HEK293T (cell line): ENCODE results near the gene TUSC2.

ENCODE experiments used
- ARNT ChIP-seq: fragments of 450-650 bp; IDR thresholded peaks from 2 replicates; pipeline ENCODE4 v1.6.1; 2017; ENCODE audit warnings: mild to moderate bottlenecking
- BHLHE40 ChIP-seq: fragments of 450-650 bp; IDR thresholded peaks from 2 replicates; pipeline ENCODE4 v1.6.1; 2016; ENCODE audit warnings: mild to moderate bottlenecking, moderate library complexity, borderline replicate concordance
- CTBP1 ChIP-seq: fragments of 450-650 bp; IDR thresholded peaks from 2 replicates; pipeline ENCODE4 v1.6.1; 2016; ENCODE audit warnings: borderline replicate concordance
- ELF4 ChIP-seq: fragments of 450-650 bp; IDR thresholded peaks from 2 replicates; pipeline ENCODE4 v1.6.1; 2017; ENCODE audit warnings: antibody characterized with exemption
- FOXK2 ChIP-seq: fragments of 450-650 bp; IDR thresholded peaks from 2 replicates; pipeline ENCODE4 v1.6.1; 2016; ENCODE audit warnings: mild to moderate bottlenecking
- LEF1 ChIP-seq: fragments of 450-650 bp; IDR thresholded peaks from 2 replicates; pipeline ENCODE4 v1.6.1; 2017; ENCODE audit warnings: mild to moderate bottlenecking, borderline replicate concordance
- NFRKB ChIP-seq: fragments of 450-650 bp; IDR thresholded peaks from 2 replicates; pipeline ENCODE4 v1.6.1; 2016; ENCODE audit warnings: mild to moderate bottlenecking, moderate library complexity
- SP1 ChIP-seq: fragments of 450-650 bp; IDR thresholded peaks from 2 replicates; pipeline ENCODE4 v1.6.1; 2017
- TF ChIP-seq, protein P1 (sequence below): fragments of 450-650 bp; IDR thresholded peaks from 2 replicates; pipeline ENCODE4 v1.6.1; 2016

- no peak for TF ChIP-seq SP1
- no peak for TF ChIP-seq NFRKB
- TF ChIP-seq BHLHE40: no peak
- TF ChIP-seq, protein P1, sequence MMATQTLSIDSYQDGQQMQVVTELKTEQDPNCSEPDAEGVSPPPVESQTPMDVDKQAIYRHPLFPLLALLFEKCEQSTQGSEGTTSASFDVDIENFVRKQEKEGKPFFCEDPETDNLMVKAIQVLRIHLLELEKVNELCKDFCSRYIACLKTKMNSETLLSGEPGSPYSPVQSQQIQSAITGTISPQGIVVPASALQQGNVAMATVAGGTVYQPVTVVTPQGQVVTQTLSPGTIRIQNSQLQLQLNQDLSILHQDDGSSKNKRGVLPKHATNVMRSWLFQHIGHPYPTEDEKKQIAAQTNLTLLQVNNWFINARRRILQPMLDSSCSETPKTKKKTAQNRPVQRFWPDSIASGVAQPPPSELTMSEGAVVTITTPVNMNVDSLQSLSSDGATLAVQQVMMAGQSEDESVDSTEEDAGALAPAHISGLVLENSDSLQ: no peak
- TF ChIP-seq ARNT: no peak
- TF ChIP-seq CTBP1: no peak
- no peak for TF ChIP-seq FOXK2
- TF ChIP-seq LEF1: no peak
- no peak for TF ChIP-seq ELF4
These were observed 17.7 kb upstream of the TUSC2 start, which contains the start of gene ZMYND10 for GRCh38 chr3:50345586-50346234.
